Stimulated activated CD8-positive, alpha-beta memory T cell treated with anti-CD3 and anti-CD28 coated beads, Interleukin-12 subunit alpha, Interleukin-12 subunit beta, amount 100 ng/mL, for 24 hours (primary cell): ENCODE results near the gene SMDT1.
"Not testable (repeated sequence)": the region's sequence is repeated elsewhere in the genome, so short reads cannot be mapped to it uniquely, and the experiment has no call there.

ENCODE experiments used
- DNase-seq: peaks from one replicate; pipeline ENCODE4 v3.0.0-alpha.2; 2020; ENCODE audit errors: extremely low read depth

The SMDT1 gene

DNA sequence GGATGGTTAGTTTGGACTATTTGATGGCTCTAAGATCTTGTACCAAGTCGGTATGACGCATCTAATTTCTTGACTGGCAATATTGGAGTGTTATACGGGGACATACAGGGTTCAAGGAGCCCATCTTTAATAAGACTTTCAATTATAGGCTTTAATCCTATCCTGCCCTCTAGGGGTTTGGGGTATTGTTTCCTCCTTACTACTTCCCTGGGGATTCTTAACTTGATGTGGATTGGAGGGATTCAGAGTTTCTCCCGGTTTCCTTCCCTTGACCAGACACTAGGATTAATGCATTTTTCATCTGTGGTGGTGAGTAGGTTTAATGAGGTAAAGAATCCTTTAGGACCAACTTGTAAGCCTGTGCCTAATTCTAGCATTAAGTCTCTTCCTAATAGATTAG is 32.3 kb downstream of the SMDT1 start:
- DNase-seq = no peak

DNA sequence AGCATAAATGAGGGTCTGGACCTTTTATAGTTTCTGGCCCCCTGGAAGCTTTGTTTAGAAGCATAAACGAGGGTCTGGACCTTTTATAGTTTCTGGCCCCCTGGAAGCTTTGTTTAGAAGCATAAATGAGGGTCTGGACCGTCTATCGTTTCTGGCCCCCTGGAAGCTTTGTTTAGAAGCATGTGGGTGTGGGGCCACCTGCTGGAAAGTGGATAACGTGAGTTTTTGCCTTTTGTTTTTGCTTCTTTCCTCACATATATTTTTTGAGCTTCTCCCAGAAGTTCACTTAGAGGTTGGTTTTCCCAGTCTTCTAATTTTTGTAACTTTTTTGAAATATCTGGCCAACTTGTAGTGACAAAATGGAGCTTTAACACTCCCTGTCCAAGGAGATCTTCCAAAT is 33.3 kb downstream of the SMDT1 start:
- DNase-seq = not testable (repeated sequence)

DNA sequence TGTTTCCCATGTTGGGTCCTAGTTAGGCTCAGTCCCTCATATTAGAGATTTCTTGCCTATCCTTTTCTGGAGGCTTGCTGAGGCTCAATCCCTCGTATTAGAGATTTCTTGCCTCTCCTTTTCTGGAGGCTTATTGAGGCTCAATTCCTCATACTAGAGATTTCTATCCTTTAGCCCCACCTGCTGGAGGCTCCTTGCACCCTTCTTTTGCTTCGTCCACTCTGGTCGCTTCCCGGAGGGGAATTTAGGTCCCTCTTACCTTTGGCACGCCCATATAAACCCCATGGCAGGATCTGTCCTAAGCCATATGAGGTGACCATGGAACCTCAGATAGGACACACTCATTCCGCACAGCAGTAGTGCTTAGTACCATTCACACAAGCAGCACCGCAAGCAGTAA is 35.2 kb downstream of the SMDT1 start:
- no peak for DNase-seq

DNA sequence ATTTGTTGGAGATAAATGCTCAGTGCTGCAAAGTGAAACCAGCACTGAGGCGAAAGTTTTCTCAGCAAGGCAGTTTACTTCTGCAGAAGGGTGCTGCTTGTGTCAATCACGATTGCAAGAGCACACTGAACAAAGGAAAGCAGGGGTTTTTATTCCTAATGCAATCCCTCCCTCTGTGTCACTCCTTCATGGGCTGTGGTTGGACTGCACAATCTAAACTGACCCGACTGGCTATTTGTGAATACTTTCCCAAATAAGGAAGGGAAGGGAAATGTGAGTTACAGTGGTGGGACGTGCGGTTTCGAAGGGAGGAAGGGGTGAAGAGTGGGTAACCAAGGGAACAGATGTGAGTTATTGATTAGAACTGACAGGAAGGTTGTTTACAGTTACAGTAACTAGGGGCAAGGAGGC is 35.9 kb downstream of the SMDT1 start:
- DNase-seq = not testable (repeated sequence)

DNA sequence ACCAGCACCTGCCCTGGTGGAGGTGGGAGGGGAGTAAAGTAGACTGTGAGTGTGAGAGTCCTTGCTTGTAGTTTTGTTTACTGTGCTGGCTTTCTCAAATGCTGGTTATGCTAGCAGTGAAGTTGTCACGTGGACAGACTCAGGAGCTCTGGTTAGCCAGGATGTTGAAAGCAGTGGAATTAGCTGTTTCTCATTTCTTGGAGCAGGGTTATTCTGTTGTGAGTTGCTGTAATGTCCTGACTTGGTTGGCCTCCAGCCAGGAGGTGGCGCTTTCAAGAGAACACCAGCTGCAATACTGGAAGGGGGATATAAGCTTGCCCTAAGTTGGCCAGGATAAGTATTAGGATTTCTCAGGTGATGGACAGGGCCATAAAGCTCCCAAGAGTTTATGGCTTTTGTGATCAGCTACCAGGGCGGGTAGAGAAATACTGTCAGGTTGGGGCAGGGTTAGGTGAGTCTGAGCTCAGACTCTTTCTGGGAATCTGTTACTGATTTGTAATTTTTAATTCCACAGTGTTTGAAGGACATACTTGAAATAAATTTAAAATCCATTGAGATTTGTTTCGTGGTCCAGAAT is 37.4 kb downstream of the SMDT1 start:
- no peak for DNase-seq

DNA sequence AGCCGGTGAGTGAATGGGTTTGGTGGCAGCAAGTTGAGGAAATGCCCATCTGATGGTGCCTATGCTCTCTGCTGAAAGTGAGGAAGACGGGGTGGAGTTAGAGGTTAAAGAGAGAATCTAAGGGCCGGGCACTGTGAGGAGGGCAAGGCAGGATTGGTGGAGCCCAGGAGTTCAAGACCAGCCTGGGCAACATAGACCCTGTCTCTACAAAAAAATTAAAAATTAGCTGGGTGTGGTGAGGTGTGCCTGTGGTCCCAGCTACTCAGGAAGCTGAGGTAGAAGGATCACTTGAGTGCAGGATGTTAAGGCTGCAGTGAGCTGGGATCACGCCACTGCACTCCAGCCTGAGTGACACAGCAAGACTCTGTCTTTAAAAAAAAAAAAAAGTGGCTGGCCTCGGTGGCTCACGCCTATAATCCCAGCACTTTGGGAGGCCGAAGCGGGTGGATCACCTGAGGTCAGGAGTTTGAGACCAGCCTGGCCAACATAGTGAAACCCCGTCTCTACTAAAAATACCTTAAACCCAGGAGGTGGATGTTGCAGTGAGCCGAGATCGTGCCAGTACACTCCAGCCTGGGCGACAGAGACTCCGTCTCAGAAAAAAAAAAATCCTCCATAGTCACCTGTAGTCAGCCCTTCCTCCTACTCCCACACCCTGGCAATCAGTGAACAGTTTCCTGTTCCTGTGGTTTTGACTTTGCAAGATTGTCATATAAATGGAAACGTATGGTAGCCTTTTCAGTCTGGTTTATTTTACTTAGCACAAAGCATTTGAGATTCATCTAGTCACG is 40.9 kb downstream of the SMDT1 start:
- not testable (repeated sequence) for DNase-seq

DNA sequence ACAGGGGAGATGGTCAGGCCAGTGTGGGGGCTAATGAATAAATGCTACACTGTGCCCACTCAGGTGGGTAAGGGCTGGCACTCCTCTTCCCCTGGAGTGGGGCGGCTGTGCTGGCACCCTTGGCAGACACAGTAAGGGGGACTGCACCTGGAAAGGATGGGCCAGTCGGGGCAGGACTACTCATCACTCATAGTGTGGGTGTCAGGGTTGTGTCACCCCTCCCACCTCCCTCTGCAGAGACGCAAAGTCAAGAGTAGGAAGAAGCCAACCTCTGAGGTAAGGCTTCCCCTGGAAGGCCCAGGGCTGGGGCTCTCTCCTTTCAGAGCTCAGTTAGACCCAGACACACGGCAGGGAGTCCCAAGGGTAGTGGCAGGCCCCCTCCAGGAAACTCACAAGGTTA is 44.0 kb downstream of the SMDT1 start:
- DNase-seq = not testable (repeated sequence)

DNA sequence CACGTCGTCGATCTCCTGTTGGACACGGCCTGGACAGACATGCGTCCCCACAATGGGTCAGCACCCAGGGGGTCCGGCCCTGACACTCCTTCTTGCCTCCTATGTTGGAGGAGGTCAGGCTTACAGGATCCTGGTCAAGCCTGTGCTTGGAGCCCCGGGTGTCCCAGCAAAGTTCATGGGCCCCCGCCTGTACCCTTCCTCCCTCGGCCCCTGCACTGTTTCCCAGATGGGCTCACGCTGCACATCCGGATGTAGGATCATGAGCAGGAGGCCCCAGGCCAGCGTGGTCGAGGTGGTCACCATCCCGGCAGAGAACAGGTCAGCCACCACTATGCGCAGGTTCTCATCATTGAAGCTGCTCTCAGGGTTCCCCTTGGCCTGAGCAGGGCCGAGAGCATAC is 48.1 kb downstream of the SMDT1 start:
- DNase-seq = no peak

DNA sequence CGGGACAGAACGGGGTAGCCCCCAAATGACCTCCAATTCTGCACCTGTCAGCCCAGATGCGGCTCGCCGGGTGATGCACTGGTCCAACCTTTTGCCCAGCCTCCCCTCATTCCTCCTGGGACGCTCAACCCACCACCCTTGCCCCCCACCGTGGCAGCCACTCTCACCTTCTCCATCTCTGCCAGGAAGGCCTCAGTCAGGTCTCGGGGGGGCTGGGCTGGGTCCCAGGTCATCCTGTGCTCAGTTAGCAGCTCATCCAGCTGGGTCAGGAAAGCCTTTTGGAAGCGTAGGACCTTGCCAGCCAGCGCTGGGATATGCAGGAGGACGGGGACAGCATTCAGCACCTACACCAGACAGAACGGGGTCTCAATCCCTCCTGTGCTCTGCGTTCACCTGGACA is 48.5 kb downstream of the SMDT1 start:
- DNase-seq = not testable (repeated sequence)

DNA sequence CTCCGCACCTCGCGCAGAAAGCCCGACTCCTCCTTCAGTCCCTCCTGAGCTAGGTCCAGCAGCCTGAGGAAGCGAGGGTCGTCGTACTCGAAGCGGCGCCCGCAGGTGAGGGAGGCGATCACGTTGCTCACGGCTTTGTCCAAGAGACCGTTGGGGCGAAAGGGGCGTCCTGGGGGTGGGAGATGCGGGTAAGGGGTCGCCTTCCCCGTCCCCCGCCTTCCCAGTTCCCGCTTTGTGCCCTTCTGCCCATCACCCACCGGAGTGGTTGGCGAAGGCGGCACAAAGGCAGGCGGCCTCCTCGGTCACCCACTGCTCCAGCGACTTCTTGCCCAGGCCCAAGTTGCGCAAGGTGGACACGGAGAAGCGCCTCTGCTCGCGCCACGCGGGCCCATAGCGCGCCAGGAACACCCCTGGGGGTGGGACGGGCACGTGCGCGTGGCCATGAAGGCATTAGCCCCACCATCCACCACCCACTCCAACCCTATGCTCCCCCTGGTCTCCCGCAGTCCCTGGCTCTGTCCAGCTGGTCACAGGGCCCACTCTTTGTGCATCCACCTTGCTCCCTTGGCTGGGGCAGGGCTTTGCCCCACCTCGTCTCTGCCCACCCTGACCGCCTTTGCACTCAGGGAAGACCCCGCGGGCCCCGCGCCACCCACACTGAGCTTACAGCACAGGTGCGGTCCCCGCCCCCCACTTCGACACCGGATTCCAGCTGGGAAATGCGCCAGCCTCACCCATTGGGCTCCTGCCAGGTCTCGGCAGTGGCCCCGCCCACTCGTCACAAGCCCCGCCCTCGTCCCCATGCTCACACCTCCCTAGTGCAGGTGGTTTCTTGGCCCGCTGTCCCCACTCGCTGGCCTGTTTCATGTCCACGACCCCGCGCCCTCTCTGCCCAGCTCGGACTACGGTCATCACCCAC is 49.5 kb downstream of the SMDT1 start:
- not testable (repeated sequence) for DNase-seq

DNA sequence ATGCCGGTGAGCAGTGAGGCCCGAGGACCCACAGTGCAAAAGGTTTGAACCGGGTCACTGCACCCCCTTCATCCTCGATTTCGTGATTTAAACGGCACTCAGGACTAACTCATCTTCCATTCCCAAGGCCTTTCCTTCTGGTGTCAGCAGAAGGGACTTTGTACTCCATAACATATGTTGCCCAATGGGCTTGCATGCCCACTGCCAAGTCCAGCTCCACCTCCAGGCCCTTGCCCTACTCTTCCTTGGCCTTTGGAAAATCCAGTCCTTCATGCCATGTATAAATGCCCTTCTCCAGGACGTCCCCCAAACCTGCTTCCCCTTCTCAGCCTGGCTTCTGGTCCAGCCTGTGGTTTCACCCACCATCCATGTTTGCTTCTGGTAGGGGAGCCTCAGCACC is 50.7 kb downstream of the SMDT1 start:
- DNase-seq = not testable (repeated sequence)

DNA sequence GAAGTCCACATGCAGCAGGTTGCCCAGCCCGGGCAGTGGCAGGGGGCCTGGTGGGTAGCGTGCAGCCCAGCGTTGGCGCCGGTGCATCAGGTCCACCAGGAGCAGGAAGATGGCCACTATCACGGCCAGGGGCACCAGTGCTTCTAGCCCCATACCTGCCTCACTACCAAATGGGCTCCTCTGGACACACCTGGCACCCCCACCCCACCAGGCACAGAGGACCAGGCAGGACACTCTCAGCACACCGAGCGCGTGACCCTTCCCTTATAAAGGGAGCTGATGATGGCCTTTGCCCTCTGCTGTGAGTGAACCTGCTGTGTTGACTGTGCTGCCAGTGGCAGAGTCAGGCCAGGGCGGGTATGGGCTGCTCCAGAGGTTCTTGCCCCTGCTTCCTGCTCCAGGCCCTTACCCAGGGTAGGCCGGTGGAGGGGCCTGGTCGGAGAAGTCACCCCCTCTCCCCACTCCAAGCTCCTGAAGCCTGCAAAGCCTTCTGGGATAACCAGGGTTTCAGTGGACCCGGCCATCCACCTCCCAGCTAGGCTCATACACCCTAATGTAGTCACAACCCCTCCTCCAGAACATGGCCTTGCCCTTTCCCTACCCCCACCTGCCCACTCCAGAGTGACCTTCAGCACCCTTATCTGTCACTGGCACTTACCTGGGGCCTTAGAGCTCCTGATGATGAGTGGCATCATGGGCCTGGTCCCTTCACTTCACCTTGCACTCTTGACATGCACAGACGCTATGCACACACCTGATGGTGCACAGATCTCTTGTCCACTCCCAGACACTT is 51.3 kb downstream of the SMDT1 start, which contains the start of gene CYP2D6:
CYP2D6 (minus strand) TSS at position 172 of the 793 bp plus-strand sequence; CDS start at position 153, 19 bp downstream.
- not testable (repeated sequence) for DNase-seq

DNA sequence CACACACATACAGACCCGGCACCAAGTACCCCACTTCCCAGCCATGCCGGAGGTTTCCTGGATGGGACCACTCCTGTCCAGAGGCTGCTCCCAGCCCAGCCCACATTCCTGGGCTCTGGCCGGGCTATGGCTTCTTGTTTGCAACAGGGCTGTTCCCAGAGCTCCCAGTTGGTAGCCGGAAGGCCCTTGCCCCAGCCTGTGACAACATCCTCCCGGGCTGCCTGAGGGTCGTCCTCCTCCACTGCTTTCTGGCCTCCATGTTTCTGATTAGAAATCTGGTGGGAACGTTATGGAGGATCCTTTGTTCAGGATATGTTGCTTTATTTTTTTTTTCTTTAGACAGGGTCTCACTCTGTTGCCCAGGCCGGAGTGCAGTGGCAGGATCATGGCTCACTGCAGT is 52.1 kb downstream of the SMDT1 start:
- no peak for DNase-seq

DNA sequence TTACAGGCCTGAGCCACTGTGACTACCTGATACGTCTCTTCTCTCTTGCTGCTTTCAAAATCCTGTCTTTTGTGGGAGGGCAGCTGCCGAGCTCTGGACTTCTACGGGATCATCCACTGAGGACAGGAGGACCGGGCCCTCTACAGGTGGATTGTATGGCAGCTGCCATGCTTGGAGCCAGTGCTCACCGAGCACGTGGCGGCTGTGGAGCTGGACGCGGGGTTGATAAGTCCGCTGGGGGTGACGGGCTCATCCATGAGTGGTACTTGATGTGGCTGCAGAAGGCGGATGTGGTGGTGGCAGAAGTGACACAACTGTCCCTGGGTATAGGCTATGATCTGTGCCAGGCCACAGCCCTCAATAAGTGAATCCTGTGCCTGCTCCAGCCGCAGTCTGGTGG is 53.0 kb downstream of the SMDT1 start:
- DNase-seq = no peak
